HG02943 (cell line): ENCODE measurements around the gene ALDOB.

Experiments
- ATAC-seq: cut with Tn5 transposase; IDR thresholded peaks from one replicate; pipeline ENCODE4 v1.9.1; 2021; ENCODE audit warnings: mild to moderate bottlenecking, low read depth, moderate library complexity; ENCODE audit not compliant: unreplicated experiment

The ALDOB gene

GRCh38 chr9:101458963-101459631, 23.5 kb upstream of the ALDOB start:
- ATAC-seq: peak; percentile 62

DNA sequence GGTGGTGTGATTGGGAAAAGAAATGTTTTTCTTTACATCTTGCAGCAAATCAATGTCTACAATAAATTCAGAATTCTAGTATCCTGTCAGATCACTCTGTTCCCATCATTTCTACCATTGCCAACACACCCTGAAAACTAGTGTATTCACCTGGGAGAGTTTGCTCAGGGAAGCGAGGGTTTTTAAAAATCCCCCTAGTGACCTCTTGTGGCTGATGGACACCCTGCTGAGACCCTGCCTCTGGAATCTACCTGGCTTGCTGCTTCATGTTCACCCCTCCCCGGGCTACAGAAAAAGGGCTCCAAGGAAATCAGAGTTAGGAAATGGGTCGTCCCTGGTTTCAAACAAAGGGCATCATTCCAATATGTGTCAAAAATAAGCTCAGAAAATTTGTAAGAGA, 21.4 kb upstream of the ALDOB start:
- ATAC-seq: no peak

- no peak for ATAC-seq
These were observed 20.2 kb upstream of the ALDOB start for GRCh38 chr9:101455656-101456240.

DNA sequence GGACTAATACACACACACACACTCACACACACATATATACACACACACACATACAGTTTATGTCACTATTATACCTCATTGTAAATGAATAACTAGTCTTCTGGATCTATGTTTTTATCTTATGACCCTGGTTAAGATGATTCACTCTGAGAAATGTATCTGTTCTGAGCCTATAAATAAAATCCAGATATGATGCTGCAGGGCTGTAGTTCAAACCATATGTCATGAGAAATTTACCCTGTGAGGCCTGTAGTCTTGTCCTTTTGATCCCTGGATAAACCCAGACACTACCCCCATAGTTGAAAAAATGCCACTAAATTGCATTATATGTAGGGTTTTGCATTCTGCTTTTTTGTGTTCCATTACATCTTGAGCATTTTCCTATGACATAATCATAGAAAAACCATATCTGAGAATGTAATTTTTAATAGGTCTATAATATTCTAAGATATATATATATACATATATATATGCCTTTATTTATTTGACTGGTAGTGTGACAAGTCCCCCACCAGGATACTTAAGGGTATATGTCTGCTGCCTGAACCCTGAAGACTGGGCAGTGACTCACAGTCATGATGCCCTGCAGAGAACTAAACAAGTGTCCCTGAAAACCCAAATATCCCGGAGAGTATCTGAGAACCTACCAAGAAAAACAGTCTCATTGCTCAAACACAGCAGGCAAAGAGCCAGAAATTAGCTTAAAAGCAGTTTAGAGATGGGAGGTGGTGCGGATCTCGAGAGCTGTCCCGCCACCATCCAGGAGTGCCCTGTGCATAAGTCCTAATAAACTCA, 18.4 kb upstream of the ALDOB start:
- ATAC-seq: no peak

- no peak for ATAC-seq
These were observed 15.9 kb upstream of the ALDOB start for GRCh38 chr9:101451498-101451897.

- ATAC-seq: no peak
These were observed 15.4 kb upstream of the ALDOB start for GRCh38 chr9:101450931-101451330.

DNA sequence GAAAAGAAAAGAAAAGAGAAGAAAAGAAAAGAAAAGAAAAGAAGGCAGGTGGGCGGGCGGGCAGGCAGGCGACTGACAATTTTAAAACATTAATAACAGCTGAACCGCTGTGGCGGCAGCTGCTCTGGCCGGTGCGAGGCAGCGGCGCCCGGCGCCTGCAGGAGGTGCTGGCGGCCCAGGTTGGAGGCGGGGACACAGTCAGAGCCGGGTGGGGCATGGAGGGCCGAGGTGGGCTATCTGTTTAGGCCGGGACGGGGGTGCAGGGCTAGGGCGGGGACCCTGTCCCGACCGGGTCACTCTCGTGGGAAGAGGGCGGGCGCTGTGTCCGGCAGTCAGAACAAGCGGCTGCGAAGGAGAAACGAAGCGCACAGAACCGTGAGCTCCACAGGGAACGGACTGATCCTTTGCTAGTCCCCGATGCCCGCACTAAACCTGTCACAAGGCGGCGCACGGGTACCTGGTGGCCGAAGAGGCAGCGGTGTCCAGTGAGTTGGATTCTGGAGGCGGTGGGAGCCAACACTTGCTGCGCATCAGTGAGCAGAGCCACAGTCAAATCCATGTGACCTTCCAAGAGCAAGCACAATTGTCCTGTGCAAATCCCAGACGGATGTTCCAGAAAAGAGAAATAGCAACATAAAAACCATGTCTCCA, 13.6 kb upstream of the ALDOB start:
- ATAC-seq: peak; percentile 90

DNA sequence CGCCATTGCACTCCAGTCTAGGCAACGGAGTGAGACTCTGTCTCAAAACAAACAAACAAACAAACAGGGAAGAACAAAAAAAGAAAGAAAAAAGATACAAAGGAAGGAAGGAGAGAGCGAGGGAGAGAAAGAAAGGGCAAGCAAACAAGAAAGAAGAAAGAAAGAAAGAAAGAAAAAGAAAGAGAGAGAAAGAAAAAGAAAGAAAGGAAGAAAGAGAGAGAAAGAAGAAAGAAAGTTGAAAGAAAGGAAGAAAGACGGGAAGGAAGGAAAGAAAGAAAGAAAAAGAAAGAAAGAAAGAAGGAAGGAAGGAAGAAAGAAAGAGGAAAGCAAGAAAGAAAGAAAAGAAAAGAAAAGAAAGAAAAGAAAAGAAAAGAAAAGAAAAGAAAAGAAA, 13.1 kb upstream of the ALDOB start:
- ATAC-seq: no peak

DNA sequence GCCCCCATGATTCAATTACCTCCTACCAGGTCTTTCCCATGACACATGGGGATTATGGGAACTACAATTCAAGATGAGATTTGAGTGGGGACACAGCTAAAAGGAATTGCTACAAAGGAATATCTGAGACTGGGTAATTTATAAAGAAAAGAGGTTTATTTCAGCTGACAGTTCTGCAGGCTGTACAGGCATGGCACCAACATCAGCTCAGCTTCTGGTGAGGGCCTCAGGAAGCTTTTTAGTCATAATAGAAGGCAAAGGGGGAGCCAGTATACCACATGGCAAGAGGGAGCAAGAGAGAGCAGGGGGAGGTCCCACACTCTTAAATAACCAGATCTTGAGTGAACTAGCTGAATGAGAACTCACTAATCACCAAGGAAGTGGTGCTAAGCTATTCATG, 11.2 kb upstream of the ALDOB start:
- ATAC-seq: no peak

DNA sequence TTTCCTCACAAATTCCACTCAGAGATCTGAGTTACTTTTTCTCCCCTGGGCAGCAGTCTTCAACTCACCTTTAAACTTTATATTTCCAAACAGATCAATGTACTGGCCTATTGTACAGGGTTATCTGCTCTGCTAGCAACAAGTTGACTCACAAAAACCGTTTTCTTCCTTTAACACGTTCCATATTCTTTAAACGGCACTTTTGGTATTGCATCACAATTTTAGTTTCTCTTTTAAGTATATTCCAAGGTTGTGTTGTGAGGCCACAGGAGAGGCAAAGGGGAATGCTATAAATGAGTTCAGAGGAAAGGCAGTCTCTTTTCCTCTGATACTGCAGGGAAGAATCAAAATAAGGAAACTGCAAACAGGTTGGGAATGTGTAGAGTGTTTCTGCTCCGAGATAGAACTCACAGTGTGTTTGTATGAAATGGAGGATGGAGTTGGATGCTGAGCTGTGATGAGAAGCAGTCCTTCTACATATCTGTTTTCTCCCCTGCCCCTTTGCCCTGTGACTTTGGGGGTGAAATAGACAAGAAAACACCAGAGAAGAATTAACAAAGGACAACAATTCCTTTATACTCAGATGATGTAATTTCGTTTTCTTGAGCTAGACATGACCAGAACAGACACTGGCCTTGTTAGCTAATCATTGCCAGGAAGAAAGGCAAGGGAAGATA, 9.9 kb upstream of the ALDOB start:
- no peak for ATAC-seq

GRCh38 chr9:101443364-101443771, 7.8 kb upstream of the ALDOB start:
- no peak for ATAC-seq

DNA sequence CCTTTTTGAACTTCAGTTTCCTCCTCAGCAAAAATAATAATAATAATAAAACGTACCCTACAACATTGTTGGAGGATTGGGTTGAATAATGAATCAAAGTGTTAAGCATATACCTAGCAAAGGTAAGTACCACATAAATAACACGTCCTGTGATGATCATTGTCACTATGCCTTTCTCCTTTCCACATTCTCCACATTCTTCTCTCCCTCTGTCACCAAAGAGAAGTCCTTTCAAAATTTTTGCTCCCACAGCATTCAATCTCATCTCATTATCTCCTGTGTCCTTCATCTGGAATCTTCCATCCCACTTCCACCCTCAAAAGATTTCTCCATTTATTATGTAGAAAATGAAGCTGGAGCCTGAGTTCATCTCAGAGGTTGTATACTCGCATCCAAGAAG, 7.2 kb upstream of the ALDOB start:
- no peak for ATAC-seq

DNA sequence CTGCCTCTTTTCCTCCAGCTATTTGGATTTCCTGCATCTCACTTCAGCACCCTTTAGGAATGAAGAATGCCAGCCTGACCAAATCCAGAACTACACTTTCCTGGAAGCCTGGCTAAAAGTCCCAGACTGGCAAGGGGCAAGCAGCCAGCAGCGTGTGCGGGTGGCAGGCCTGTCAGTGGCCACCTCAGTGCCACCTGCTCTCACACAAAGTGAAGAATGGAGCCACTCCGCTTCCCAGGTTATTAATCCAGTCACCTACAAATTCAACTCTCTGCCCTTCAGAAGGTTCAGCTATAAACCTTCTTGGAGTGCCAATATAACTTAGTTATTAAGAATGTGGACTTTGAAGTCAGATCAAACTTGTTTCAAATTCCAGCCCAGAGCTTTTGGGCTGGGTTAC, 6.7 kb upstream of the ALDOB start:
- no peak for ATAC-seq

GRCh38 chr9:101440714-101441230, 5.2 kb upstream of the ALDOB start:
- ATAC-seq: no peak

DNA sequence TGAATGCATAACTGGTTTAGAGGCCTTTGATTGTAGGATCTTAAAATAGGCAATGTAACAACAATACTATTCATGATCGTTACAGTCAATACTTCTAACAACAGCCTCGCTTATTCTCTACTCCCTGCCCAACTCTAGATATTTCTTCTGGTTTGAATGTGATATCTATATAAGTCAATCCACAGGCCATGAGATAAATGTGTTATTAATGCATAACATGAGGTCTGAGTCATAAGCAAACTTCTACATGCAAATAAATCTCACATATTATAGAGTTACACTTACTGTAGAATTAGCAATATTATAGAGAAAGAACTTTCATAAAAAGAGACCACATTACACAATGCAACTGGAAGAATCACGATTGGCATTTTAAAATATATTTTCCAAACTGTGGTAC, 2.9 kb upstream of the ALDOB start:
- ATAC-seq: no peak

- no peak for ATAC-seq
These were observed 2.2 kb upstream of the ALDOB start for GRCh38 chr9:101437806-101438232.

DNA sequence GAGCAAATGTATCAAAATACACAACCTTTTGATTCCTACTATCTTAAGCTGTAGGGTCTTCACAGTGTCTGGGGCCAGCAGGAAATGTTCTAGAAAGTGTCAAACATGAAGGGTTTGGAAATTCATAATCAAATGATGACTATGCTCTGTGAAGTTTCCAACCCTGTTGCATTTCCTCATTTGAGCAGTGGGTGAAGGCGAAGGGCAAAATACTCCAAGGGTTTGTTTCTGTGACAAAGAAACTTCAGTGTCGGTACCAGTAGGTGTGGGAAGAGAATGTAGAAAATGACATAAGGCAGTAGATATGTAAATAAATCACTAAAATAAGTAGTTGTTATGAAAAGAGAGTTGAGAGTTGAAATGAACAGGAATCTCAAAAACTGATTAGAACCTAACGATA, 576 bp downstream of the ALDOB start:
- ATAC-seq: no peak

GRCh38 chr9:101433229-101433628, 2.3 kb downstream of the ALDOB start:
- ATAC-seq: no peak

DNA sequence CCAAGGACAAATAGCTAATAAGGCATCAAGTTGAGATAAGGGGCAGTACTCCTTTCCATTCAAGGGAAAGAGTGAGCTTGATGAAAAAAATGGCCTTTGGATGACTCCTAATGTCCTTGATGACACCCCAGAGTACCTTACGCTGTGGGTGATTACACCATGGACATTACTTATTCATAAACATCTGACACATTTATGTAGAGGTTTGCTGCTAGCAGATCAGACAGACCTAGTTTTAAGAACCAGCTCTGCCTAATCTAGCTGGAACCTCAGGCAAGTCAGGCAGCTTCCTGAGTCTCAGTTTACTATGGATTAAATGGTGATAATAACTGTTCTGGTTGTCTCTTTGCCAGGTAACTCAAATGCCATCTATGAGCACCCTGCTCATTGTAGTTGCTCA, 2.8 kb downstream of the ALDOB start:
- no peak for ATAC-seq

- no peak for ATAC-seq
These were observed 3.4 kb downstream of the ALDOB start for GRCh38 chr9:101432171-101432570.

- ATAC-seq: no peak
These were observed 5.8 kb downstream of the ALDOB start for GRCh38 chr9:101429736-101430135.
